Hair follicular keratinocyte (primary cell): ENCODE data around the gene ZNF93. TPM values are rescaled to one million over a fixed set of nuclear protein-coding genes. Genes with fewer than 3 reads are reported as not detected.

Source experiments
- total RNA-seq: library from RNA; depleted of rRNA; stranded (reverse); fragments of >200 nt; gene quantifications from 2 replicates; pipeline ENCODE4 v1.2.3, GENCODE V29; 2015

ZNF93 gene
- total RNA-seq, result 3.7 and 8.4 TPM in 2 replicates

GRCh38 chr19:19900729-19901444, at the start of gene ZNF93:
ZNF93 (plus strand) TSS chr19:19900946; CDS start chr19:19901089, 143 bp downstream.

GRCh38 chr19:19865750-19866610, 34.8 kb upstream of the ZNF93 start, which contains the start of gene ZNF253:
ZNF253 (plus strand) TSS chr19:19865882; CDS start chr19:19865997, 115 bp downstream.

Other genes starting within 250 kb of the ZNF93 start
- 49.8 and 75.9 TPM in 2 replicates for gene ATP13A1, start 237.3 kb upstream of the ZNF93 start, total RNA-seq
- gene ZNF101, start 232.1 kb upstream of the ZNF93 start, total RNA-seq, result 3.6 and 4.4 TPM in 2 replicates
- gene ZNF14, start 167.8 kb upstream of the ZNF93 start, total RNA-seq, result 1.4 and 1.7 TPM in 2 replicates
- 8.7 and 10.6 TPM in 2 replicates for gene ZNF506, start 79.2 kb upstream of the ZNF93 start, total RNA-seq
- gene ZNF253, start 35.1 kb upstream of the ZNF93 start, total RNA-seq, result 1.1 and 2.2 TPM in 2 replicates
- gene ZNF682, start 138.6 kb downstream of the ZNF93 start, total RNA-seq, result 1.4 and 1.5 TPM in 2 replicates
- 1.6 and 2.2 TPM in 2 replicates for gene ZNF90, start 177.1 kb downstream of the ZNF93 start, total RNA-seq